ENCODE results near the gene NHSL2.

DNA sequence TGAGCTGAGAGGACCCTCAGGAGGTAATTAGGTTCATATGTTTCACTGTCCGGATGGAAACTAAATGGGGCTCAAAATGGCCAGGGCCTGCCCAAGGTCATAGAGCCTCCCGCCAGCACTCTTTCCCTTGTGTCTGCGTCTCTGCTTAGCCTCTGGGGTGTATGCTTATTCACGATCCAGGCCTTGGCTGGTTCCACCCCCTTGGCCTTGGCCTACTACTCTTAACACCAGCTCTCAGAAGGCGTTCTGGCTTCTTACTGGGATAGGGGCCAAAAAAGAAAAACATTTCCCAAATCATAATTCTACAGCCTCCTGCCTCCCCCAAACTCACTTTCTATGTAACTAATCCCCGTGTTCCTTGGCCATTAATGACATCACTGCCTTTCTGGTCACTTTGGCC is 152.3 kb downstream of the NHSL2 start:
- TF ChIP-seq, protein P1, sequence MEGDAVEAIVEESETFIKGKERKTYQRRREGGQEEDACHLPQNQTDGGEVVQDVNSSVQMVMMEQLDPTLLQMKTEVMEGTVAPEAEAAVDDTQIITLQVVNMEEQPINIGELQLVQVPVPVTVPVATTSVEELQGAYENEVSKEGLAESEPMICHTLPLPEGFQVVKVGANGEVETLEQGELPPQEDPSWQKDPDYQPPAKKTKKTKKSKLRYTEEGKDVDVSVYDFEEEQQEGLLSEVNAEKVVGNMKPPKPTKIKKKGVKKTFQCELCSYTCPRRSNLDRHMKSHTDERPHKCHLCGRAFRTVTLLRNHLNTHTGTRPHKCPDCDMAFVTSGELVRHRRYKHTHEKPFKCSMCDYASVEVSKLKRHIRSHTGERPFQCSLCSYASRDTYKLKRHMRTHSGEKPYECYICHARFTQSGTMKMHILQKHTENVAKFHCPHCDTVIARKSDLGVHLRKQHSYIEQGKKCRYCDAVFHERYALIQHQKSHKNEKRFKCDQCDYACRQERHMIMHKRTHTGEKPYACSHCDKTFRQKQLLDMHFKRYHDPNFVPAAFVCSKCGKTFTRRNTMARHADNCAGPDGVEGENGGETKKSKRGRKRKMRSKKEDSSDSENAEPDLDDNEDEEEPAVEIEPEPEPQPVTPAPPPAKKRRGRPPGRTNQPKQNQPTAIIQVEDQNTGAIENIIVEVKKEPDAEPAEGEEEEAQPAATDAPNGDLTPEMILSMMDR (IDR thresholded peaks at IDR 0.05), result no peak
- TF ChIP-seq POLR2A (IDR thresholded peaks at IDR 0.05; ENCODE audit: low read depth) (no peak), EP300 (IDR thresholded peaks at IDR 0.05) (no peak), POLR2AphosphoS5 (IDR thresholded peaks at IDR 0.05) (no peak)

All from esophagus muscularis mucosa (tissue), 4 donors.